SK-N-SH (cell line): ENCODE data around the gene CHCHD6. TPM values are rescaled to one million over a fixed set of nuclear protein-coding genes. Genes with fewer than 3 reads are reported as not detected.

Experiments
- CTCF ChIA-PET: fragments of 300-600, 350-600 bp; formaldehyde crosslinking; extraction: SDS; loops from one replicate; lab custom pipeline; 2021; lab: Yijun Ruan, JAX
- POLR2A ChIA-PET: fragments of 350-600 bp; sonication (Branson Sonifier 250); formaldehyde crosslinking; extraction: SDS; loops from one replicate; lab custom pipeline; 2020; ENCODE audit warnings: antibody characterized with exemption, inconsistent platforms; lab: Yijun Ruan, JAX
- DNase-seq: peaks from one replicate; pipeline ENCODE4 v3.0.0; 2012
- H2AFZ ChIP-seq: fragments of 200-600 bp; sonication (generic); 2 replicates; pipeline ENCODE4 v1.8.1; 2016; ENCODE audit warnings: antibody characterized with exemption, mild to moderate bottlenecking, low read depth
- H3F3A ChIP-seq: fragments of 200-600 bp; sonication (generic); replicated peaks from 2 replicates; pipeline ENCODE3; 2016; ENCODE audit warnings: antibody characterized with exemption, mild to moderate bottlenecking; ENCODE audit not compliant: insufficient read depth
- H3K27ac ChIP-seq, 2 experiments: fragments of 200-500 bp in 1 of 2; fragments of 200-600 bp in 1 of 2; sonication (Bioruptor generic) in 1 of 2; sonication (generic), shearing (Covaris generic) in 1 of 2; 2 replicates each; pipeline versions ENCODE4 v1.5.1 to v1.6.1; 2014 to 2016; ENCODE audit warnings: low read depth in 2 of 2, inconsistent platforms in 1 of 2, low read length in 1 of 2, mild to moderate bottlenecking in 1 of 2, mixed read lengths in 1 of 2
- H3K27me3 ChIP-seq: fragments of 200-600 bp; sonication (generic), shearing (Covaris generic); 2 replicates; pipeline ENCODE4 v1.6.1; 2016; ENCODE audit warnings: mixed run types; ENCODE audit not compliant: insufficient read depth
- H3K36me3 ChIP-seq, 2 experiments: fragments of 200-500 bp in 1 of 2; fragments of 200-600 bp in 1 of 2; sonication (Bioruptor generic) in 1 of 2; sonication (generic) in 1 of 2; replicated peaks in 1 of 2; 2 replicates each; pipeline versions ENCODE3 to v1.5.1; 2014 to 2016; ENCODE audit warnings: low read length in 1 of 2, mild to moderate bottlenecking in 1 of 2; ENCODE audit not compliant: insufficient read depth in 2 of 2, control insufficient read depth in 1 of 2
- H3K4me1 ChIP-seq, 2 experiments: fragments of 200-500 bp in 1 of 2; fragments of 200-600 bp in 1 of 2; sonication (Bioruptor generic) in 1 of 2; sonication (generic), shearing (Covaris generic) in 1 of 2; 2 replicates each; pipeline versions ENCODE4 v1.5.1 to v1.6.1; 2014 to 2016; ENCODE audit warnings: low read depth in 1 of 2, low read length in 1 of 2, mixed run types in 1 of 2; ENCODE audit not compliant: insufficient read depth in 2 of 2, control insufficient read depth in 1 of 2
- H3K4me2 ChIP-seq: fragments of 200-600 bp; sonication (generic), shearing (Covaris generic); 2 replicates; pipeline ENCODE4 v1.6.1; 2017; ENCODE audit warnings: mixed run types
- H3K4me3 ChIP-seq, 2 experiments: fragments of 200-500 bp in 1 of 2; fragments of 200-600 bp in 1 of 2; sonication (Bioruptor generic) in 1 of 2; sonication (generic), shearing (Covaris generic) in 1 of 2; 2 replicates each; pipeline versions ENCODE4 v1.5.1 to v1.8.1; 2014 to 2016; ENCODE audit warnings: low read depth in 2 of 2, inconsistent platforms in 1 of 2, low read length in 1 of 2, mild to moderate bottlenecking in 1 of 2, mixed read lengths in 1 of 2, moderate library complexity in 1 of 2
- H3K79me2 ChIP-seq: fragments of 200-600 bp; sonication (generic); 2 replicates; pipeline ENCODE4 v1.8.1; 2017; ENCODE audit warnings: mild to moderate bottlenecking; ENCODE audit not compliant: insufficient read depth
- H3K9ac ChIP-seq: fragments of 200-600 bp; sonication (generic); 2 replicates; pipeline ENCODE4 v1.6.1; 2017; ENCODE audit warnings: mixed run types
- H3K9me2 ChIP-seq: fragments of 200-600 bp; sonication (generic); 2 replicates; pipeline ENCODE4 v1.6.1; 2017; ENCODE audit warnings: mixed run types
- H3K9me3 ChIP-seq: fragments of 200-600 bp; sonication (generic); 2 replicates; pipeline ENCODE4 v1.6.1; 2017; ENCODE audit warnings: mixed run types, mild to moderate bottlenecking, moderate library complexity
- H4K20me1 ChIP-seq: fragments of 200-600 bp; sonication (generic); 2 replicates; pipeline ENCODE4 v1.6.1; 2017; ENCODE audit warnings: mild to moderate bottlenecking, mixed run types; ENCODE audit not compliant: insufficient read depth
- CHD2 ChIP-seq: fragments of 150-350 bp; IDR thresholded peaks from 2 replicates; pipeline ENCODE4 v1.6.1; 2018; ENCODE audit warnings: low read length; ENCODE audit not compliant: partially characterized antibody
- CTCF ChIP-seq: fragments of 200-600 bp; sonication (generic); IDR thresholded peaks from 2 replicates; pipeline ENCODE4 v1.6.1; 2017; ENCODE audit warnings: antibody characterized with exemption, mild to moderate bottlenecking, moderate library complexity
- FOSL2 ChIP-seq: IDR thresholded peaks from 2 replicates; pipeline ENCODE4 v1.4.0; 2012; ENCODE audit warnings: low read depth, mild to moderate bottlenecking, moderate library complexity, borderline replicate concordance
- PBX3 ChIP-seq: IDR thresholded peaks from 2 replicates; pipeline ENCODE4; 2012
- REST ChIP-seq: IDR thresholded peaks from 2 replicates; pipeline ENCODE4 v1.6.1; 2012; ENCODE audit warnings: mild to moderate bottlenecking, low read depth, low read length, moderate library complexity
- SIN3A ChIP-seq: IDR thresholded peaks from 2 replicates; pipeline ENCODE4 v1.6.1; 2012; ENCODE audit warnings: low read depth, mild to moderate bottlenecking, low read length, moderate library complexity, borderline replicate concordance
- TCF12 ChIP-seq: IDR thresholded peaks from 2 replicates; pipeline ENCODE4 v1.4.0; 2012
- TEAD4 ChIP-seq: IDR thresholded peaks from 2 replicates; pipeline ENCODE4 v1.4.0; 2012; ENCODE audit warnings: mild to moderate bottlenecking, borderline replicate concordance; ENCODE audit not compliant: insufficient read depth
- ZBTB33 ChIP-seq: IDR thresholded peaks from 2 replicates; pipeline ENCODE4 v1.4.0; 2012; ENCODE audit warnings: low read depth, borderline replicate concordance
- WGBS: methylation state at CpG from one replicate; pipeline ENCODE4 v1.1.6; 2017; ENCODE audit warnings: low lambda C conversion rate; 5-methylcytosine and 5-hydroxymethylcytosine counted together
- polyA plus RNA-seq, 3 experiments: library from polyadenylated mRNA; depleted of rRNA; stranded (reverse); fragments of >200 nt; gene quantifications; 2 replicates each; pipeline ENCODE4 v1.2.3, GENCODE V29; 2012

The CHCHD6 gene
- polyA plus RNA-seq, 1 of the 3 experiments (the other 2 are of a cell fraction): 42.5 TPM

GRCh38 chr3:126927401-126927750 is 223.3 kb downstream of the CHCHD6 start:
- H3K4me1 ChIP-seq: peaks cover 46 to 56% of the 10 kb centered on the region in 2 experiments
- POLR2A ChIA-PET: interaction anchor here (1.1 kb wide), 1 partner anchor 10 kb away, joined by 3 read pairs; no protein-coding TSS in a partner anchor
- DNase-seq: peak; percentile 56

GRCh38 chr3:126927846-126928245 is 223.8 kb downstream of the CHCHD6 start:
- peak overlapping the region; percentile 72; the same call in 1 of the 2 replicates for H3K9ac ChIP-seq
- peak; percentile 54 for DNase-seq
- CTCF ChIA-PET: interaction anchor here (0.9 to 1.8 kb wide), 13 partner anchors 11 to 405 kb away, joined by 3 to 12 read pairs (median 4); partner anchors contain the start of gene PLXNA1

More at GRCh38 chr3:126927401-126927750, 223.3 kb downstream of the CHCHD6 start:
- Histone ChIP-seq H3K4me2 (peak overlapping the region; percentile 80), H3K9me2 (no peaks in the 10 kb centered on the region), H3K9ac (peak overlapping the region; percentile 72), H3K9me3 (no peaks in the 10 kb centered on the region), H3K27ac (peak overlapping the region; percentile 67 to 98), H3K27me3 (no peaks in the 10 kb centered on the region), H3K79me2 (no peaks in the 10 kb centered on the region), H3F3A (peaks cover 37% of the 10 kb centered on the region), H3K36me3 (no peaks in the 10 kb centered on the region), H4K20me1 (no peaks in the 10 kb centered on the region), H3K4me3 (peak overlapping the region in 1 of 2 experiments; percentile 1; a peak in 1 of 4 replicates), H2AFZ (peak overlapping the region; percentile 69)
- CTCF ChIA-PET: interaction anchor here (0.9 to 1.8 kb wide), 10 partner anchors 11 to 404 kb away, joined by 3 to 12 read pairs (median 4); partner anchors contain the start of gene PLXNA1
- TF ChIP-seq TEAD4 (no peak), ZBTB33 (no peak), FOSL2 (no peak), CHD2 (no peak)
- 23% methylated on average over 3 of the region's 4 CpGs for WGBS

More at GRCh38 chr3:126927846-126928245, 223.8 kb downstream of the CHCHD6 start:
- Histone ChIP-seq H3K4me2 (peak overlapping the region; percentile 80), H3K9me3 (no peaks in the 10 kb centered on the region), H4K20me1 (no peaks in the 10 kb centered on the region), H3K36me3 (no peaks in the 10 kb centered on the region), H3K4me3 (no peak overlapping the region; a peak in 1 of 4 replicates), H3K27ac (peak overlapping the region; percentile 67 to 98; a peak in 3 of 4 replicates), H3F3A (peaks cover 37% of the 10 kb centered on the region), H2AFZ (peak overlapping the region; percentile 69), H3K27me3 (no peaks in the 10 kb centered on the region), H3K79me2 (no peaks in the 10 kb centered on the region), H3K4me1 (peaks cover 46 to 59% of the 10 kb centered on the region in 2 experiments), H3K9me2 (no peaks in the 10 kb centered on the region)
- POLR2A ChIA-PET: interaction anchor here (1.1 kb wide), 1 partner anchor 11 kb away, joined by 3 read pairs; no protein-coding TSS in a partner anchor
- TF ChIP-seq CTCF (peak; percentile 25), SIN3A (no peak), REST (no peak), TCF12 (no peak), PBX3 (no peak)
- WGBS: 87% methylated on average over 6 of the region's 6 CpGs
